ENCODE results near the gene RPL38. TPM values are rescaled to one million over a fixed set of nuclear protein-coding genes. Genes with fewer than 3 reads are reported as not detected.
"Not testable (repeated sequence)": the region's sequence is repeated elsewhere in the genome, so short reads cannot be mapped to it uniquely, and the experiment has no call there.

RPL38 gene
- total and polyA plus RNA-seq, 2 experiments from 2014 or later, result 286 to 5,312 TPM

GRCh38 chr17:74188687-74189086, 14.8 kb upstream of the RPL38 start:
- H2AFZ ChIP-seq; H3K9me2 ChIP-seq (ENCODE audit: insufficient read depth); H3K79me2 ChIP-seq (replicated peaks; ENCODE audit: insufficient read depth); H3K4me1 ChIP-seq (ENCODE audit: insufficient read depth); H3K4me3 ChIP-seq; H3K4me3 Mint-ChIP-seq; H4K20me1 ChIP-seq (replicated peaks; ENCODE audit: insufficient read depth); ATAC-seq; H3K27me3 ChIP-seq (ENCODE audit: insufficient read depth); H3K9me3 Mint-ChIP-seq; H3K27ac Mint-ChIP-seq; H3K27me3 Mint-ChIP-seq (ENCODE audit: insufficient read depth, low read depth, poor library complexity); H3K27ac ChIP-seq (ENCODE audit: low read depth); DNase-seq (ENCODE audit: low spot score); H3K4me2 ChIP-seq; H3F3A ChIP-seq (replicated peaks; ENCODE audit: low read depth); H3K36me3 Mint-ChIP-seq (ENCODE audit: low read depth); H3K36me3 ChIP-seq (ENCODE audit: insufficient read depth): not testable (repeated sequence)
- H3K4me1 Mint-ChIP-seq, result peaks cover 15% of the 10 kb centered on the region

- Histone ChIP-seq H3K4me3 (no peak overlapping the region), H3K9me2 (ENCODE audit: insufficient read depth) (no peaks in the 10 kb centered on the region), H2AFZ (no peak overlapping the region), H3K27ac (ENCODE audit: low read depth) (no peak overlapping the region), H3K79me2 (replicated peaks; ENCODE audit: insufficient read depth) (no peaks in the 10 kb centered on the region), H3K4me2 (no peak overlapping the region), H3F3A (replicated peaks; ENCODE audit: low read depth) (no peaks in the 10 kb centered on the region), H3K36me3 (ENCODE audit: insufficient read depth) (no peaks in the 10 kb centered on the region), H4K20me1 (replicated peaks; ENCODE audit: insufficient read depth) (no peaks in the 10 kb centered on the region), H3K4me1 (ENCODE audit: insufficient read depth) (0 out of 2 replicates have a peak, but pooled peaks cover 4% of the 10 kb centered on the region), H3K27me3 (ENCODE audit: insufficient read depth) (no peaks in the 10 kb centered on the region)
- peaks cover 18% of the 10 kb centered on the region for H3K4me1 Mint-ChIP-seq
- H3K9me3 Mint-ChIP-seq, result no peaks in the 10 kb centered on the region
- H3K27me3 Mint-ChIP-seq (ENCODE audit: insufficient read depth, low read depth, poor library complexity), result peaks cover 4% of the 10 kb centered on the region
- H3K36me3 Mint-ChIP-seq (ENCODE audit: low read depth), result no peaks in the 10 kb centered on the region
- no peak overlapping the region for H3K4me3 Mint-ChIP-seq
- DNase-seq (ENCODE audit: low spot score), result peak; percentile 71
- H3K27ac Mint-ChIP-seq, result no peak overlapping the region
- ATAC-seq, result peak; percentile 91
- TF ChIP-seq EZH2phosphoT487 (IDR thresholded peaks at IDR 0.05; ENCODE audit: unreplicated experiment) (no peak), ETS1 (IDR thresholded peaks at IDR 0.05) (peak; percentile 46; the same call in 1 of the 2 replicates), JUNB (IDR thresholded peaks at IDR 0.05; ENCODE audit: unreplicated experiment) (no peak), CREB1 (CRISPR knock-in tag; IDR thresholded peaks at IDR 0.05; ENCODE audit: low read depth) (no peak), ZNF114 (CRISPR knock-in tag; IDR thresholded peaks at IDR 0.05) (no peak), NANOG (IDR thresholded peaks at IDR 0.05; ENCODE audit: borderline replicate concordance) (no peak)
Measured at GRCh38 chr17:74190154-74190553, 13.3 kb upstream of the RPL38 start.

GRCh38 chr17:74190807-74191406, 12.6 kb upstream of the RPL38 start:
- Mint-ChIP-seq H3K4me3 (no peak overlapping the region), H3K27ac (no peak overlapping the region), H3K4me1 (peaks cover 18% of the 10 kb centered on the region), H3K27me3 (ENCODE audit: insufficient read depth, low read depth, poor library complexity) (peaks cover 4% of the 10 kb centered on the region), H3K36me3 (ENCODE audit: low read depth) (no peaks in the 10 kb centered on the region), H3K9me3 (no peaks in the 10 kb centered on the region)
- Histone ChIP-seq H3K4me2 (no peak overlapping the region), H3K9me2 (ENCODE audit: insufficient read depth) (no peaks in the 10 kb centered on the region), H3K36me3 (ENCODE audit: insufficient read depth) (no peaks in the 10 kb centered on the region), H3F3A (replicated peaks; ENCODE audit: low read depth) (no peaks in the 10 kb centered on the region), H2AFZ (no peak overlapping the region), H3K4me3 (no peak overlapping the region), H3K27ac (ENCODE audit: low read depth) (no peak overlapping the region), H3K79me2 (replicated peaks; ENCODE audit: insufficient read depth) (no peaks in the 10 kb centered on the region), H3K27me3 (ENCODE audit: insufficient read depth) (no peaks in the 10 kb centered on the region), H4K20me1 (replicated peaks; ENCODE audit: insufficient read depth) (no peaks in the 10 kb centered on the region), H3K4me1 (ENCODE audit: insufficient read depth) (0 out of 2 replicates have a peak, but pooled peaks cover 4% of the 10 kb centered on the region)
- TF ChIP-seq REST (IDR thresholded peaks at IDR 0.05; ENCODE audit: unreplicated experiment), result peak; percentile 89
- TF ChIP-seq CREB1 (CRISPR knock-in tag; IDR thresholded peaks at IDR 0.05; ENCODE audit: low read depth), result no peak
- ATAC-seq (peak; percentile 77), DNase-seq (ENCODE audit: low spot score) (peak; percentile 69)

All from GM23338 (cell line).